GM12878 (cell line): ENCODE measurements around the gene ELF2.

Experiments used
- CEBPB ChIP-seq, 2 experiments: fragments of 150-350 bp in 1 of 2; IDR thresholded peaks; 2 replicates each; pipeline ENCODE4 v1.6.1; 2012 to 2014; ENCODE audit warnings: low read depth in 2 of 2, low read length in 2 of 2, borderline replicate concordance in 1 of 2, inconsistent platforms in 1 of 2
- EP300 ChIP-seq, 2 experiments: fragments of 150-350 bp in 1 of 2; IDR thresholded peaks; 2 replicates each; pipeline ENCODE4 v1.6.1; 2011 to 2012; ENCODE audit warnings: low read depth in 2 of 2, low read length in 2 of 2, borderline replicate concordance in 1 of 2, improper control_type of control experiment in 1 of 2, inconsistent platforms in 1 of 2; ENCODE audit not compliant: control insufficient read depth in 1 of 2
- FOXM1 ChIP-seq: IDR thresholded peaks from 2 replicates; pipeline ENCODE4 v1.6.1; 2012; ENCODE audit warnings: low read depth, mild to moderate bottlenecking, inconsistent platforms, low read length, moderate library complexity
- KAT2A ChIP-seq: conservative IDR thresholded peaks from 2 replicates; pipeline ENCODE4 v1.6.1; 2011; ENCODE audit warnings: low read depth, low read length; ENCODE audit not compliant: control insufficient read depth
- SUZ12 ChIP-seq: fragments of 200-600 bp; sonication (generic); IDR thresholded peaks from one replicate; pipeline ENCODE4 v1.6.1; 2018; ENCODE audit warnings: antibody characterized with exemption, mild to moderate bottlenecking; ENCODE audit not compliant: unreplicated experiment
- TF ChIP-seq, protein P1 (sequence below), 3 experiments: IDR thresholded peaks in 2 of 3; conservative IDR thresholded peaks in 1 of 3; 2 replicates each; pipeline ENCODE4 v1.5.1; 2011; ENCODE audit warnings: low read depth in 3 of 3, low read length in 3 of 3, mild to moderate bottlenecking in 3 of 3, control low read depth in 2 of 3, moderate library complexity in 2 of 3, inconsistent platforms in 1 of 3, mixed read lengths in 1 of 3; ENCODE audit not compliant: control insufficient read depth in 2 of 3, insufficient read depth in 1 of 3; ENCODE audit errors: extremely low read depth in 1 of 3

DNA sequence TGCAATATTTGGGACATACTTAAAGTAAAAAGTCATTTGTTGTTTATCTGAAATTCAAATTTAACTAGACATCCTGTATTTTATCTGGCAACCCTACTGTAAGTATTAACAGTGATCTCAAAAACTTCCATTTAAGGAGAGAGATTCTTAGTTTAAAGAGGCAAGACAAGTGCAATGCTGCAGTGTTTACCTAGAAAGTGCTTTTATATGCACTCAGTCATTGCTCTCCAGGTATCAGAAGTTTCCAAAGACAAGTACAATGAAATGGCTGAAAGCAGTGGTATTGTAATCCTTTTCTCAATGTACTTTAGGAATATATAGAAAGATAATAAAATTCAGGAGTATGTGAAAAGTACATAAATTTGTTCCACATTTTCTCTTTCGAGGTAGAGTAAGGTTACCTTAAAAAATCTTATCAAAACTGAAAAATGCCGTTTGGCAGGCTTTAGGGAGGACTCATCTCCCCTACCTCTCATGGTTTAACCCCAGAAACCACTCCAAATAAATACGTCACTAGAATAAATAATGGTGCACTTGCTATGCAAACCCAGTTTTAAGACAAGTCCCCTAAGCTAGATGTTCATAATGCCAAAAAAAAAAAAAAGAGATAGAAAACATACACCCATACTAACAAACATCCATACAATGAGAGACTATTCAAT, 45.7 kb downstream of the ELF2 start:
- TF ChIP-seq CEBPB (IDR thresholded peaks at IDR 0.05; ENCODE audit: borderline replicate concordance in 1 of 2, low read depth in 2 of 2, low read length in 2 of 2): no peak
- TF ChIP-seq, protein P1, sequence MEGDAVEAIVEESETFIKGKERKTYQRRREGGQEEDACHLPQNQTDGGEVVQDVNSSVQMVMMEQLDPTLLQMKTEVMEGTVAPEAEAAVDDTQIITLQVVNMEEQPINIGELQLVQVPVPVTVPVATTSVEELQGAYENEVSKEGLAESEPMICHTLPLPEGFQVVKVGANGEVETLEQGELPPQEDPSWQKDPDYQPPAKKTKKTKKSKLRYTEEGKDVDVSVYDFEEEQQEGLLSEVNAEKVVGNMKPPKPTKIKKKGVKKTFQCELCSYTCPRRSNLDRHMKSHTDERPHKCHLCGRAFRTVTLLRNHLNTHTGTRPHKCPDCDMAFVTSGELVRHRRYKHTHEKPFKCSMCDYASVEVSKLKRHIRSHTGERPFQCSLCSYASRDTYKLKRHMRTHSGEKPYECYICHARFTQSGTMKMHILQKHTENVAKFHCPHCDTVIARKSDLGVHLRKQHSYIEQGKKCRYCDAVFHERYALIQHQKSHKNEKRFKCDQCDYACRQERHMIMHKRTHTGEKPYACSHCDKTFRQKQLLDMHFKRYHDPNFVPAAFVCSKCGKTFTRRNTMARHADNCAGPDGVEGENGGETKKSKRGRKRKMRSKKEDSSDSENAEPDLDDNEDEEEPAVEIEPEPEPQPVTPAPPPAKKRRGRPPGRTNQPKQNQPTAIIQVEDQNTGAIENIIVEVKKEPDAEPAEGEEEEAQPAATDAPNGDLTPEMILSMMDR (IDR thresholded peaks at IDR 0.05 in 2 of 3, conservative IDR thresholded peaks at IDR 0.05 in 1 of 3; ENCODE audit: control insufficient read depth in 2 of 3, extremely low read depth in 1 of 3, insufficient read depth in 1 of 3, low read depth in 3 of 3, low read length in 3 of 3): no peak
- TF ChIP-seq SUZ12: no peak
- TF ChIP-seq KAT2A: no peak
- TF ChIP-seq FOXM1: no peak
- no peak for TF ChIP-seq EP300 (IDR thresholded peaks at IDR 0.05; ENCODE audit: borderline replicate concordance in 1 of 2, control insufficient read depth in 1 of 2, low read depth in 2 of 2, low read length in 2 of 2)
